Measurements from ENCODE around the gene MOK. TPM values are rescaled to one million over a fixed set of nuclear protein-coding genes. Genes with fewer than 3 reads are reported as not detected.

The MOK gene
- total RNA-seq, 1 experiment from 2014 or later = 2.0 TPM

DNA sequence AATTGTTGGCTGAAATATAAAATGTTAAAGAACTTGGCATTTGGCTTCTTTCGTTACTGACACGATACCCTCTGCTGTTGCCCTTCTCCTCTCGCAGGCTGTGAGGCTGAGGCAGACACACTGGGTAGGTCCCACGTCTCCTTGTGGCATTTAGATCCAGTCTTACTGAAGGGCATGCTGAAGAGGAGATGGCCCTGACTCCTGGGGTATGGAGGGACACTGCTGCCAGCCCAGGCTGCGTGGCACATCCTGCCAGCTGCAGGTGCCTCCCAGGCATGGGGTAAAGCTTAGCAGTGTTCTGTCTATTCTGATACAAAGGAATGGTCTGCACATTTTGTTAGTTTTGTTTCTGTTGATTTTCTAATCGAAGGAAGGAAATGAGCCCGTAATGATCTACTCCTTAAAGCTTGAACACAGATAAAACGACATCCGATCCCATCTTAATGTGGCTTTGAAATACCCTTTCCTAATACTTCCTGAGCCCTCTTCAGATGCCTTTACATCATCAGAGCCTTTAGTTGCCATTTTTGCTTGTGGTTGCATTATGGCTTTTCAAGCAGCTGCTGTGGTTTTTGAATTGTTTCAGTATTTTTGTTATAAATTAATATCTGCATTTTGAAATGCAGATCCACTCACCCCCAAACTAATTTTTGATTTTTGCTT lies 104.1 kb downstream of the MOK start:
- Mint-ChIP-seq H3K36me3 (peaks cover 16% of the 10 kb centered on the region), H3K27ac (peak overlapping the region; percentile 61; the same call in 1 of the 2 replicates), H3K4me3 (no peak overlapping the region), H3K9me3 (no peaks in the 10 kb centered on the region), H3K27me3 (ENCODE audit: low read depth) (no peaks in the 10 kb centered on the region), H3K4me1 (peaks cover 3% of the 10 kb centered on the region; the same call in 1 of the 2 replicates)
- TF ChIP-seq, protein P1, sequence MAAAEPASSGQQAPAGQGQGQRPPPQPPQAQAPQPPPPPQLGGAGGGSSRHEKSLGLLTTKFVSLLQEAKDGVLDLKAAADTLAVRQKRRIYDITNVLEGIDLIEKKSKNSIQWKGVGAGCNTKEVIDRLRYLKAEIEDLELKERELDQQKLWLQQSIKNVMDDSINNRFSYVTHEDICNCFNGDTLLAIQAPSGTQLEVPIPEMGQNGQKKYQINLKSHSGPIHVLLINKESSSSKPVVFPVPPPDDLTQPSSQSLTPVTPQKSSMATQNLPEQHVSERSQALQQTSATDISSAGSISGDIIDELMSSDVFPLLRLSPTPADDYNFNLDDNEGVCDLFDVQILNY (CRISPR knock-in tag; IDR thresholded peaks at IDR 0.05) = no peak
- TF ChIP-seq, protein P2, sequence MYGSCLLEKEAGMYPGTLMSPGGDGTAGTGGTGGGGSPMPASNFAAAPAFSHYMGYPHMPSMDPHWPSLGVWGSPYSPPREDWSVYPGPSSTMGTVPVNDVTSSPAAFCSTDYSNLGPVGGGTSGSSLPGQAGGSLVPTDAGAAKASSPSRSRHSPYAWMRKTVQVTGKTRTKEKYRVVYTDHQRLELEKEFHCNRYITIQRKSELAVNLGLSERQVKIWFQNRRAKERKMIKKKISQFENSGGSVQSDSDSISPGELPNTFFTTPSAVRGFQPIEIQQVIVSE (CRISPR knock-in tag; IDR thresholded peaks at IDR 0.05; ENCODE audit: borderline replicate concordance) = no peak
- DNase-seq (ENCODE audit: low spot score) = no peak
- CTCF ChIA-PET = interaction anchor here (0.5 kb wide), 1 partner anchor 100 kb away, joined by 3 read pairs; no protein-coding TSS in a partner anchor
- POLR2A ChIA-PET = no interaction called here
- no peak for ATAC-seq

DNA sequence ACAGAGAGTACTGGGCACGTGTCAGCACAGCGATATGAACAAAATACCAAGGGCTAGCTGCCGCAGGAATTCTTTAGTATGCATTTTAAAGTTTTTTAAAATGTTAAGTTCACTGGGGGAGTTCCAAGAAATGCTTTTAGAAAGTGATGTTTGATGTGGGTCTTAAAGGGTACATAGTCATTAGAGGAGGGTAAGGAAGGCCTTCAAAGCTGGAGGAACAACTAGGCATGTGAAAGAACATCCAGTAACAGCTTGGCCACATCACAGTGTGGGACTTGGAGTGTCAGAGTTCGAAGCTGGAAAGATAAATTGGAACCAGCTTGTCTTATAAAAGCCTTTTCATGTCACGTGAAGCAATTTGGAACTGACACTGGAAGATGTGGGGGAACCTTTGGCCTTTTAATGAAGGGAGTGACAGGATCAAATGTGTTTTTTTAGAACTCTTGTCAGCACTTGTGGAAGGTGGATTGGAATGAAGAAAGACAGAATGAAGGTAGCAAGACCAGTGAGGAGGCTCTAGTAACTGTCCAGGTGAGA lies 107.6 kb downstream of the MOK start:
- ChIA-PET CTCF (no interaction called here), POLR2A (no interaction called here)
- Mint-ChIP-seq H3K4me3 (no peak overlapping the region), H3K27me3 (ENCODE audit: low read depth) (no peaks in the 10 kb centered on the region), H3K36me3 (peaks cover 11% of the 10 kb centered on the region), H3K9me3 (no peaks in the 10 kb centered on the region), H3K4me1 (peaks cover 23% of the 10 kb centered on the region), H3K27ac (no peak overlapping the region)
- no peak for TF ChIP-seq ZNF232 (CRISPR knock-in tag; IDR thresholded peaks at IDR 0.05)
- TF ChIP-seq, protein P3, sequence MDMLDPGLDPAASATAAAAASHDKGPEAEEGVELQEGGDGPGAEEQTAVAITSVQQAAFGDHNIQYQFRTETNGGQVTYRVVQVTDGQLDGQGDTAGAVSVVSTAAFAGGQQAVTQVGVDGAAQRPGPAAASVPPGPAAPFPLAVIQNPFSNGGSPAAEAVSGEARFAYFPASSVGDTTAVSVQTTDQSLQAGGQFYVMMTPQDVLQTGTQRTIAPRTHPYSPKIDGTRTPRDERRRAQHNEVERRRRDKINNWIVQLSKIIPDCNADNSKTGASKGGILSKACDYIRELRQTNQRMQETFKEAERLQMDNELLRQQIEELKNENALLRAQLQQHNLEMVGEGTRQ (CRISPR knock-in tag; IDR thresholded peaks at IDR 0.05) = no peak
- no peak for DNase-seq (ENCODE audit: low spot score)
- ATAC-seq = no peak

DNA sequence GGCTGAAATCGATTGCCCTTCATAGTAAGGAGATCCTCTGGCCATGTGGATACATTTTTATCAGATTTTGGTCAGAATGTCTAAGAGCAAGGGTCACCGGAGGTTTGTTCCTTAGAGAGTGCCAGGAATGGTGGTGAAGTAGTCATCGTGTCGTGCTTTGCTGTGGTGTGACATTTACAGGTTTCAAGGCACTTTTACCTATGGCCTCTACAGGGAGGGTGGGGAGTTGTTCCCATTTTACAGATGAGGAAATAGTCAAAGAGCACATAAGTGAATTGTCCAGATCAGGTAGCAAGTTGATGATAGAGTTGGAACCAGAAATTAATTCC lies 108.1 kb downstream of the MOK start:
- peak overlapping the region; percentile 63 for H3K27ac Mint-ChIP-seq
- TF ChIP-seq, protein P4, sequence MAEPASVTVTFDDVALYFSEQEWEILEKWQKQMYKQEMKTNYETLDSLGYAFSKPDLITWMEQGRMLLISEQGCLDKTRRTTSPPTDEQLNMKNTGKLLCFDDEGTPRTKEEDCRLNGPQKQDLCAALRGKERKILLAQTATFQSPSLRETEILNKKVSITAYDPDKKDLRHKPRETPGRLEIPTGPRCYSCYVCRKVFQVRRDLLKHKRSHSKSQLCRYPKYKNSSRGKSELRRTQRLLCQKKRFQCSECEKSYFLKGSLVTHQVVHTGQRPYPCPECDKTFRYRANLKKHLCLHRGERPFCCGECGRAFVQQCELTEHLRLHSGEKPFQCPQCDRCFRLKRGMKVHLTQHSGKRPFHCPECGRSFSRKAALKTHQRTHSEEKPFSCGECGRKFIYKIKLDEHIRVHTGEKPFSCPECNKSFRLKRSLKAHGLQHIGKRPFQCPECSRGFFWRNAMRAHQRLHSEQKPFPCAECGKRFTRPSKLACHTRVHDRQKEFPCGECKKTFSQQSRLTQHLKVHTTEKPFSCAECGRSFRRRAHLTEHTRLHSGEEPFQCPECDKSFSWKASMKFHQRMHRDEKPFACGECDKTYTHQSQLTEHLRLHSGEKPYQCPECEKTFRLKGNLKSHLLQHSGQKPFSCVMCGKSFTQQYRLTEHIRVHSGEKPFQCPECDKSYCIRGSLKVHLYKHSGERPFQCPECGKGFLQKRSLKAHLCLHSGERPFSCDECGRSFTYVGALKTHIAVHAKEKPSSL (CRISPR knock-in tag; conservative IDR thresholded peaks at IDR 0.05) = no peak
- TF ChIP-seq JAZF1 (CRISPR knock-in tag; IDR thresholded peaks at IDR 0.05) = no peak
- no peak for ATAC-seq

DNA sequence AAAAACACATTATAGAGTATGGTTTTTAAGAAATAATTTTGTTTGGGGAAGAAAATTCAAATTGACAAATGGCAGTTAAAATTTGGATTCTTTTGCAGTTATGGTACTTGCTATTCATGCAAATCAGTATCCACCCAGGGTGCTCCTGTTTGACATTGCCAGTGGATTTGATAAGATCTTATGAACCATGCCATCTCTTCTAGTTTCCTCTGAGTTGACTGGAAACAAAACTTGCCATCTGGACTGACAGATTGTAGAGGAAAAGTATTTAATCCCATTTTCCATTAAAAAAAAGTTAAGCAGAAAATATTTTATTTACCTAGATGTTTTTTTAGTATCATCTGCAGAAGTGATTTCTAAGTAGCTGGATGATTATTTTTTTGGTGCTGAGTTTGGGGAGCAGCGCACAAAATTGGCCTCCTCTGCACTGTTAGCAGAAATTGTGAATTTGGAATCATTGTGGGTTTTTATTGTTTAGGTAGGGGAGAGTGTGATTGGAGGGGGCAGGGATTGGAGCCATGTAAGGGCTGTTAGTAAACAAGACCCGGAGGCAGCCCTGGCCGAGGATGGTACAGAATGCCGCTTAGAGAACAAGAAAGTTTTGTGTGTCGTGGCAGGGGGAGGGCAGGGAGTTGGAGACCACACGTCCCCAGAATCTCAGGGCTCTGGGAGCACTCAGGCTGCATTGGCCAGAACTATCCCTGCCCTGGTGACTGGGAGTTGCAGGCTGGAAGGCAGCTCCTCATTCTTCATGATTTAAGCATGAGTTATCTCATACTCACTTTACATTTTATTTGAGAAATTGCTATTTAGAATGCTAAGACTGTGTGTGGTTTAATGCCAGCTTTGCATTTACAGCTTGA lies 108.7 kb downstream of the MOK start:
- Mint-ChIP-seq H3K27me3 (ENCODE audit: low read depth) (no peaks in the 10 kb centered on the region), H3K4me1 (peaks cover 24% of the 10 kb centered on the region), H3K9me3 (no peaks in the 10 kb centered on the region), H3K36me3 (peaks cover 11% of the 10 kb centered on the region), H3K27ac (peak overlapping the region; percentile 63), H3K4me3 (no peak overlapping the region)
- no peak for ATAC-seq
- no peak for DNase-seq (ENCODE audit: low spot score)
- ChIA-PET CTCF (no interaction called here), POLR2A (no interaction called here)
- TF ChIP-seq, protein P5, sequence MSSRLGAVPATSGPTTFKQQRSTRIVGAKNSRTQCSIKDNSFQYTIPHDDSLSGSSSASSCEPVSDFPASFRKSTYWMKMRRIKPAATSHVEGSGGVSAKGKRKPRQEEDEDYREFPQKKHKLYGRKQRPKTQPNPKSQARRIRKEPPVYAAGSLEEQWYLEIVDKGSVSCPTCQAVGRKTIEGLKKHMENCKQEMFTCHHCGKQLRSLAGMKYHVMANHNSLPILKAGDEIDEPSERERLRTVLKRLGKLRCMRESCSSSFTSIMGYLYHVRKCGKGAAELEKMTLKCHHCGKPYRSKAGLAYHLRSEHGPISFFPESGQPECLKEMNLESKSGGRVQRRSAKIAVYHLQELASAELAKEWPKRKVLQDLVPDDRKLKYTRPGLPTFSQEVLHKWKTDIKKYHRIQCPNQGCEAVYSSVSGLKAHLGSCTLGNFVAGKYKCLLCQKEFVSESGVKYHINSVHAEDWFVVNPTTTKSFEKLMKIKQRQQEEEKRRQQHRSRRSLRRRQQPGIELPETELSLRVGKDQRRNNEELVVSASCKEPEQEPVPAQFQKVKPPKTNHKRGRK (CRISPR knock-in tag; IDR thresholded peaks at IDR 0.05; ENCODE audit: borderline replicate concordance) = no peak
- TF ChIP-seq ZNF121 (CRISPR knock-in tag; IDR thresholded peaks at IDR 0.05) (no peak), ELF4 (CRISPR knock-in tag; IDR thresholded peaks at IDR 0.05; ENCODE audit: low read depth) (no peak), NFYB (CRISPR knock-in tag; conservative IDR thresholded peaks at IDR 0.05; ENCODE audit: low read depth) (no peak)
- TF ChIP-seq, protein P2 (CRISPR knock-in tag; IDR thresholded peaks at IDR 0.05; ENCODE audit: borderline replicate concordance) = no peak

More for the DNA sequence above, 108.1 kb downstream of the MOK start:
- H3K4me1 Mint-ChIP-seq = peaks cover 23% of the 10 kb centered on the region
- no peaks in the 10 kb centered on the region for H3K27me3 Mint-ChIP-seq (ENCODE audit: low read depth)
- POLR2A ChIA-PET = no interaction called here
- CTCF ChIA-PET = no interaction called here
- peaks cover 11% of the 10 kb centered on the region for H3K36me3 Mint-ChIP-seq
- DNase-seq (ENCODE audit: low spot score) = no peak
- H3K4me3 Mint-ChIP-seq = no peak overlapping the region
- no peaks in the 10 kb centered on the region for H3K9me3 Mint-ChIP-seq

Measured in WTC11 (cell line).